WERI-Rb-1 (cell line): ENCODE results near the gene MID1.

Experiments
- DNase-seq: peaks from one replicate; pipeline ENCODE4 v3.0.0-alpha.2; 2020
- H3K27ac ChIP-seq: fragments of 250-450 bp; sonication (Bioruptor Pico); 2 replicates; pipeline ENCODE4 v1.5.1; 2020; ENCODE audit warnings: mild to moderate bottlenecking, moderate library complexity
- H3K27me3 ChIP-seq: fragments of 250-450 bp; sonication (Bioruptor Pico); 2 replicates; pipeline ENCODE4 v1.5.1; 2021; ENCODE audit warnings: mild to moderate bottlenecking, low read depth, moderate library complexity; ENCODE audit not compliant: insufficient read depth, severe bottlenecking
- H3K36me3 ChIP-seq: fragments of 250-450 bp; sonication (Bioruptor Pico); 2 replicates; pipeline ENCODE4 v1.5.1; 2020; ENCODE audit warnings: mild to moderate bottlenecking, moderate library complexity
- H3K4me3 ChIP-seq: 2 replicates; pipeline ENCODE4 v1.5.1; 2011; ENCODE audit warnings: low read depth, mild to moderate bottlenecking, control low read depth, low read length
- H3K9me3 ChIP-seq: fragments of 250-450 bp; sonication (Bioruptor Pico); 2 replicates; pipeline ENCODE4 v1.5.1; 2021; ENCODE audit warnings: mild to moderate bottlenecking, moderate library complexity; ENCODE audit not compliant: severe bottlenecking
- CTCF ChIP-seq: IDR thresholded peaks from 2 replicates; pipeline ENCODE4 v1.5.1; 2011; ENCODE audit warnings: low read depth, mild to moderate bottlenecking, control low read depth, inconsistent platforms, low read length

The MID1 gene

GRCh38 chrX:10477525-10477924, 142.9 kb downstream of the MID1 start:
- TF ChIP-seq CTCF, result no peak
- Histone ChIP-seq H3K9me3 (no peaks in the 10 kb centered on the region), H3K27ac (no peak overlapping the region), H3K4me3 (no peak overlapping the region), H3K27me3 (no peaks in the 10 kb centered on the region), H3K36me3 (no peaks in the 10 kb centered on the region)
- DNase-seq, result no peak

GRCh38 chrX:10474913-10475568, 145.3 kb downstream of the MID1 start:
- no peak overlapping the region for H3K4me3 ChIP-seq
- H3K9me3 ChIP-seq, result no peaks in the 10 kb centered on the region
- no peak overlapping the region for H3K27ac ChIP-seq
- TF ChIP-seq CTCF, result no peak
- no peaks in the 10 kb centered on the region for H3K36me3 ChIP-seq
- DNase-seq, result no peak
- H3K27me3 ChIP-seq, result no peaks in the 10 kb centered on the region

GRCh38 chrX:10474510-10474909, 145.9 kb downstream of the MID1 start:
- no peaks in the 10 kb centered on the region for H3K36me3 ChIP-seq
- H3K27ac ChIP-seq, result no peak overlapping the region
- no peaks in the 10 kb centered on the region for H3K27me3 ChIP-seq
- DNase-seq, result no peak
- no peak overlapping the region for H3K4me3 ChIP-seq
- TF ChIP-seq CTCF, result no peak
- no peaks in the 10 kb centered on the region for H3K9me3 ChIP-seq

- no peak overlapping the region for H3K27ac ChIP-seq
- DNase-seq, result no peak
- H3K4me3 ChIP-seq, result no peak overlapping the region
- TF ChIP-seq CTCF, result no peak
- no peaks in the 10 kb centered on the region for H3K36me3 ChIP-seq
- no peaks in the 10 kb centered on the region for H3K9me3 ChIP-seq
- no peaks in the 10 kb centered on the region for H3K27me3 ChIP-seq
Observed at GRCh38 chrX:10471418-10471817, 149.0 kb downstream of the MID1 start.

GRCh38 chrX:10470009-10470408, 150.4 kb downstream of the MID1 start:
- Histone ChIP-seq H3K4me3 (no peak overlapping the region), H3K9me3 (no peaks in the 10 kb centered on the region), H3K27me3 (no peaks in the 10 kb centered on the region), H3K36me3 (no peaks in the 10 kb centered on the region), H3K27ac (no peak overlapping the region)
- no peak for TF ChIP-seq CTCF
- DNase-seq, result no peak

GRCh38 chrX:10467793-10468192, 152.6 kb downstream of the MID1 start:
- Histone ChIP-seq H3K27ac (no peak overlapping the region), H3K9me3 (no peaks in the 10 kb centered on the region), H3K4me3 (no peak overlapping the region), H3K27me3 (no peaks in the 10 kb centered on the region), H3K36me3 (no peaks in the 10 kb centered on the region)
- no peak for TF ChIP-seq CTCF
- no peak for DNase-seq
